ENCODE results near the gene RTN4R.

DNA sequence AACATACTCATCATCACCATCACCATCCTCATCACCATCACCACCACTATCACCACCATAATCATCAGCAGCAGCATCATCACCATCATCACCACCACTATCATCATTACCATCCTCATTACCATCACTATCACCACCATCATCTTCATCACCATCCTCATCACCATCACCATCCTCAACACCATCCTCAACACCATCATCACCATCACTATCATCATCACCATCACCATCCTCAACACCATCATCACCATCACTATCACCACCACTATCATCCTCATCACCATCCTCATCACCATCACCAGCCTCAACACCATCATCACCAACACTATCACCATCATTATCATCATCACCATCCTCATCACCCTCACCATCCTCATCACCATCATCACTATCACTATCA is 16.6 kb downstream of the RTN4R start:
- TF ChIP-seq, protein P1, sequence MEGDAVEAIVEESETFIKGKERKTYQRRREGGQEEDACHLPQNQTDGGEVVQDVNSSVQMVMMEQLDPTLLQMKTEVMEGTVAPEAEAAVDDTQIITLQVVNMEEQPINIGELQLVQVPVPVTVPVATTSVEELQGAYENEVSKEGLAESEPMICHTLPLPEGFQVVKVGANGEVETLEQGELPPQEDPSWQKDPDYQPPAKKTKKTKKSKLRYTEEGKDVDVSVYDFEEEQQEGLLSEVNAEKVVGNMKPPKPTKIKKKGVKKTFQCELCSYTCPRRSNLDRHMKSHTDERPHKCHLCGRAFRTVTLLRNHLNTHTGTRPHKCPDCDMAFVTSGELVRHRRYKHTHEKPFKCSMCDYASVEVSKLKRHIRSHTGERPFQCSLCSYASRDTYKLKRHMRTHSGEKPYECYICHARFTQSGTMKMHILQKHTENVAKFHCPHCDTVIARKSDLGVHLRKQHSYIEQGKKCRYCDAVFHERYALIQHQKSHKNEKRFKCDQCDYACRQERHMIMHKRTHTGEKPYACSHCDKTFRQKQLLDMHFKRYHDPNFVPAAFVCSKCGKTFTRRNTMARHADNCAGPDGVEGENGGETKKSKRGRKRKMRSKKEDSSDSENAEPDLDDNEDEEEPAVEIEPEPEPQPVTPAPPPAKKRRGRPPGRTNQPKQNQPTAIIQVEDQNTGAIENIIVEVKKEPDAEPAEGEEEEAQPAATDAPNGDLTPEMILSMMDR (conservative IDR thresholded peaks at IDR 0.05; ENCODE audit: low read depth, low read length), result no peak
- TF ChIP-seq EZH2 (IDR thresholded peaks at IDR 0.05; ENCODE audit: low read length, unreplicated experiment) (no peak), EZH2phosphoT487 (IDR thresholded peaks at IDR 0.05; ENCODE audit: borderline replicate concordance, low read length) (no peak)

All from PC-3 (cell line).